ENCODE data around the gene MYO1E.

MYO1E gene

DNA sequence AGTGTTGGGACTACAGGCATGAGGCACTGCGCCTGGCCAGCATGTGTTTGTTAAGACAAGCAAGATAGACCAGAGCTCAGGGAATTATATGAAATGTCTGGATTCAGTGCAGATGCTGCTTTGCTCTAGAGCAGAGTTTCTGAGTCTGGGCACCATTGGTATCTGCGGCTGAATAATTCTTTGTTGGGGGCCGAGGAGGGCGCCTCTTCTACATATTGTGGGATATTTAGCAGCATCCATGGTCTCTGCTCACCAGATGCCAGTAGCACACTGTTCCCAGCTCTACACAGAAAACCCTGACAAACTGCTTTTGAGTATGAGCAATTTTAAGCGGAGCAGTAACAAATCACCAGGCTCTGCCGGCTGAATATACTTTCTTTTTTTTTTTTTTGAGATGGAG lies 169.7 kb downstream of the MYO1E start:
- no peak for DNase-seq (ENCODE audit: low read depth in 2 of 2, low spot score in 1 of 2)

DNA sequence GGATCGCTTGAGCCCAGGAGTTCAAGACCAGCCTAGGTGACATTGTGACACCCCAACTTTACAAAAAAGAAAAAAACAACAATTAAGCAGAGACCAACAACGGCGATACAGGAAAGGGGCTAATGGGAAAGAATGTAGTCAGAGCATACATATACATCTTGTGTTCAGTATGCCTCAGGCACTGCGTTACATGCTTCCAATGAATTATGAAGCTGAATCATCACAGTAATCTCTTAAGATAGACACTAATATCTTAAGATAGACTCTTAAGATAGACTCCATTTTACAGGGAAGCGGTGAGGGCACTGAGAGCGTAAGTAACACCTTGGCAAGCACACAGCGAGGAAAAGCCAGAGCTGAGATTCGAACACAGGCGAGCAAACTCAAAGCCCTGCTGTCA lies 172.1 kb downstream of the MYO1E start:
- DNase-seq (ENCODE audit: low read depth in 2 of 2, low spot score in 1 of 2): no peak

DNA sequence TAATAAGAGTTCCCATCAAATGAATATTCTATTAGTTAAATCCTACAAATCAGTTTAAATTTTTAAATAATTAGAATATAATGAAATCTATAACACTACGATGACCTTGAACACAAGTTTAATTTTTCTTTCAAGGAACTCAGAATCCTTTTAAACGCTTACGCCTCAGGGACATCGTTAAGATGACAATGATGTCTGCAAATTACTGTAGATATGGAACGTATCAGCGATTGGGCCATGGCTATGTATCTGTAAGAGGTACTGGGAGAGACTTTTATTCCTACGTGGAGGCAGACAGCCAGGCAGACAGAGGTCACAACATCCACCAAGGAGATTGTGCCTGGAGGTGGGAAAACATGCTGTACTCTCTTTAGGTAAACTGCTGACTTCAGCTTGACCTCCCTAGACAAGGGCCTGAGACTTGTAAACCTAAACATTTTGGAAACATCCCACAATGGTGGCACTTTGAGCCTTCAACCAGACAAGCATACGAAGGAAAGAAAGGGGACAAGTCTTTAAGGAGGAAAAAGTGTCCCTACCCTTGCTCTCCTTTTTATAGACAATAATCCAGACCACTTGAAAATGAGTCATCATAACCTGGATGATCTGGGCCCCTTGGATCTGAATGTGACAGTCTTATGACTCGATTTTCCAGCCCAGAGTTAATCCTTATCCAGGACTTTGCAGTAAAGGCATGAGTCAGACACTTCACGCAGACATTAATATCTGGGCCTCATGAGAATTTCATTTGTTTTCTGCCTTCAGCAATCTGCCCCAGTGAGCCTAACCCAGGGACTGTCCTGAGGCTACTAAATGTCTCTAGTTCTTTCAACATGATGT lies 172.8 kb downstream of the MYO1E start:
- no peak for DNase-seq (ENCODE audit: low read depth in 2 of 2, low spot score in 1 of 2)

DNA sequence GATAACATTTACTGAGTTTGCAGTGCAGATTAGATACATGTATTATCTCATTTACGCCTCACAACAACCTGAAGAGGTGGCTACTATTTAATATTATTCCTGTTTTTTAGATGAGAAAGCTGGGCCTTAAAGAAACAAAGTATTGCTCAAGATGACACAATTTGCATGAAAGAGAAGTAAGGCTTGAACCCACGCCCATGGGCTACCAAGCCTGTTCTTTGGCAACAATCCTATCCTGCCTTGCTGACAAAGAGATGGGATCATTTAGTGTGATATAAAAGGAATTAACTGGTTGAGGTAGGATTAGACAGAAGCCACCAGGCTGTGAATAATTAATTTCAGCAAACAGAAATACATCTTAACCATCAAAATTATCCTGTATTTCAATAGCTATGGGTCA lies 175.2 kb downstream of the MYO1E start:
- DNase-seq (ENCODE audit: low read depth in 2 of 2, low spot score in 1 of 2): no peak

DNA sequence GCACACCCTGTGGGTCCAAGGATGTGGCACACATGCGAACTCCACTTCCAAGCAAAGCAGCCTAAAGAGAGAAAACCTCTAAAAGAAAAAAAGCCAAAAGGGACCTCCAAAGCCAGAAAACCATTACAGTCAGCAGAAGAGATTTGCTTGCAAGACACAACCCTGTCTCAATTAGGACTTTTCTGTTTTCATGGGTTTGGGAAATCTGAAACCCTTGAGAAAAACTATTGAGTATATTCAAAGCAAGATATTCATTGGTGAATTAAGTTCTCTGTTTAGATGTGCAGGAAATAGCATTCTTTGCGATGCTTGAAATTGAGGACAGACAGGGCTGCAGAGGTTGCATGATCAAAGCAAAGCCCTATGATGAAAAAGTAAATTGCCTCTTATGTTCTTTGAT lies 176.3 kb downstream of the MYO1E start:
- no peak for DNase-seq (ENCODE audit: low read depth in 2 of 2, low spot score in 1 of 2)

DNA sequence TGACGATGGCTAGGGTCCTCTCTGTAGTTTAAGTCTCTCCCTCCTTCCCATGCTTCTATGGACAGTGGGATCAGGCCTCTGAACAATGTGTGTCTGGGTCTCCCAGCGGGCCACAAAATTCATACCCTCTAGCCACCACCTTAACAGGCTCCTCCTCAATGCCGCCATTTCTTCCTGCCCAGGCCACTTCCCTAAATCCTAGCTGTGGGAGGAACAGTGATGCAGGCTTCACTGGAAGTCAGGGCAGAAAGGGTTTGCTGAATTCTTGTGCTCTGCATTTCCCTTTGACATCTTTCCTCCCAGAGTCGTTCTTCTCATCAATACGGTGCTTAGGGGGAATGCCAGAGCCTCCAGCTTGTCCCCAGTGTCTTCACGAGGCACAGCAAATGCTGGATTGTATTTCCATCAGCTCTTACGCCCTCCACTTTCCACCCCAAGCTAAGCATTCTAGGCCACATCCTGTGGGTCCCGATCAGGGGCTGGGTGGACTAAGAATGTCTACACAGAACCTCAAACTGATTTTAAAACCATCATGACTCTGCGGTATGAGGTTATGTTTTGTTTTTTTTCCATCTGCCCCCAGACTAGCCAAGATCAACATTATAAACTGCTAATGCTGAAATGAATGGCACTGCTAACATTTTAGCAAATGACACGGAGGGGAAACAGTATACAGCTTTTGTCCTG lies 177.9 kb downstream of the MYO1E start:
- no peak for DNase-seq (ENCODE audit: low read depth in 2 of 2, low spot score in 1 of 2)

DNA sequence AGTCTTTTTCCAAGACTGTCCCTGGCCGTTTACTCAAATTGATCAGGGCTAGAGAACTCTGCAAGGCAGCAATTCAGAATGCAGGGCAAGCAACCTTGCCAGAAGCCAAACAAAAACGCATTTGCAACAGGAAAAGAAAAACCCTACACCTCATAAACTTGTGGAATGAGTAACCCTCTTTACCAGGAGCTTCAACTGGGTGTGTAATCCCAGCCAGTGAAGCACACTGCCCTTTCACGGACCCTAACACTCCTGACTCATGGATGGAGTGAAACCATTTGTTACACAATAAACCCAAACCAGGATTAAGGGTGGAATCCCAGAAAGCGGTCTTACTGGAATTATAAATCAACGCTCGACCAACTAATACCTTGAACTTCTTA lies 180.8 kb downstream of the MYO1E start:
- DNase-seq (ENCODE audit: low read depth in 2 of 2, low spot score in 1 of 2): no peak

DNA sequence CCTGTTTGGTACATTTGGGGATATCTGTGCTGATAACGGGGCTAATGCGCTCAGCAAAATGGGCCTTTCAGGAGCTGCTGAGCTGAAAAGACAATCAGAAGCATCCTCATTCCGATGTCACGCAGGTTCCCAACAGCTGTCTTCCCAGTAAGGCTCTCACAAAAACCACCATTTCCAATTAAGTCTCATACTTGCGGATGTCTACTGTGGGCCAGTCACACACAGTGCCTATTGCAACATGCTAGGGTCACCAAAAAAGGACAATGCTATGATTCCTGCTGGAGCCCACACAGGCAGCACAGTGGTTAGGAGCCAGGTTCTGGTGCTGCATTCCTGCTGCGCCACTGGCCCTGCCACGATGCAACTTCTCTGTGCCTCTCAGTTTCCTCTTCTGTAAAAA lies 182.4 kb downstream of the MYO1E start:
- no peak for DNase-seq (ENCODE audit: low read depth in 2 of 2, low spot score in 1 of 2)

DNA sequence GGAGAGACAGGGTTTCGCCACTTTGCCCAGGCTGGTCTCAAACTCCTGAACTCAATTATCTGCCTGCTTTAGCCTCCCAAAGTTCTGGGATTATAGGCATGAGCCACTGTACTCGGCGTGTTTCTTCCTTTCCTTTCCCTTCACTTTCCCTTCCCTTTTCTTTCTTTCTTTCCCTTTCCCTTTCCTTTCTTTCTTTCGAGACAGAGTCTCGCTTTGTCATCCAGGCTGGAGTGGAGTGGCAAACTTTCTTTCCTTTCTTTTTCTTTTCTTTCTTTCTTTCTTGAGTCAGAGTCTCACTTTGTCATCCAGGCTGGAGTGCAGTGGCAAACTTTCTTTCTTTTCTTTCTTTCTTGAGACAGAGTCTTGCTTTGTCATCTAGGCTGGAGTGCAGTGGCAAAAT lies 183.4 kb downstream of the MYO1E start:
- DNase-seq (ENCODE audit: low read depth in 2 of 2, low spot score in 1 of 2): no peak

DNA sequence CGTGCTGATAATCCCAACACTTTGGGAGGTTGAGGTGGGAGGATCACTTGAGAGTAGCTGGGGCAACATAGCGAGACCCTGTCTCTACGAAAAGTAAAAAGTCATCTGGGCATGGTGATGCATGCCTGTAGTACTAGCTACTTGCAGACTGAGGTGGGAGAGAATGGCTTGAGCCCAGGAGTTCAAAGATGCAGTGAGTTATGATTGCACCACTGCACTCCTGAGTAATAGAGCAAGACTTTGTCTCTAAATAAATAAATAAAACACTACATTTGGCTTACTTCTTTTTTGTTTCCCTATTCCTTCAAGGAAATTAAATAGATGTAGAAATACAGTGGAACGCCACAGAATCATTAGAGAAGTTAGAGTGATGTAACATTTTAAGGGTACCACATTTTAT lies 186.2 kb downstream of the MYO1E start:
- no peak for DNase-seq (ENCODE audit: low read depth in 2 of 2, low spot score in 1 of 2)

DNA sequence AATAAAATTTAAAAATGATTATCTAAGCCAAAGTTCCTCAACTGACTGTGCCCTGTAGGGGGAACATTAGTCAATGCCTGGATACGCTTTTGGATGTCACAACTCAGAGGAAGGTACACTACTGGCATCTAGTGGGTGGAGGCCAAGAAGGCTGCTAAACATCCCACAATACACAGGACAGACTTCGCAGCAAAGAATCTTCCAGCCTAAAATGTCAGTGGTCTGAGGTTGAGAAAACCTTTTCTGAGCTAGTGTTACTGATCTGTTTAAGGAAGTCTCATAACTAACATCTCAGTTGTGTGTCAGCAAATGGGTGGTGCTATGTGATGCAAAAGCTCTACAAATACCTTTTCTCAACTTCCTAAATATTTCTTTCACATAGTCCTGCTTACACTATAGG lies 186.9 kb downstream of the MYO1E start:
- no peak for DNase-seq (ENCODE audit: low read depth in 2 of 2, low spot score in 1 of 2)

DNA sequence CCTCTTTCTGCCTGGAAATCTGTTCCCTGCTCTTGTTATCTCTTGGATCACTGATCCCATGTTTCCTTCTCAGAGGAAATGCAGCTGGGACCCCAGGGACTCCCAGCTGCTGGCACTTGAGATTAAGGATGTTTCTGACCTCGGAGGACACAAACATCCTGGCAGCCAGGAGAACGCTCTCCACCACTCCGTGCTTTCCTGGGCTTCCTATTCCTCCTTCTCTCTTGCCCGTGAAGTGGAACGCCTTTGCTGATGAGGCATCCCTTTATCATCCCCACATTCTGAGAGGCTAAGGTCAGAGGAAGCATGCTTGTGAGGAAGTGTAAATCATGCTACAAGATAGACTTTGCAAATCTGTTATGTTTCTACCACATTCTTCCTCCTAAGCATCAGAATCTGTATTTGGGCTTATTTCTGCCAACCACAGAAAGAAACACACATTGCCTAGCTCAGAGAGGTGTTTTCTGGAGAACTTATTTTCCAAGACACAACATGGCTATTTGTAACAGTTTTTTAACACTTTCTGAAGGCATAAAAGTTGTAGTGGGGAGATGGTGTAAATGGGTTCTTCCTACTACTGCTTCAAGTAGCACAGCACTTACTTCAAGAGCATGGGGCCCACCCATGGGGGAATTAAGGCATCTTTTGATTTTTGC lies 191.6 kb downstream of the MYO1E start:
- DNase-seq (ENCODE audit: low read depth in 2 of 2, low spot score in 1 of 2): no peak

DNA sequence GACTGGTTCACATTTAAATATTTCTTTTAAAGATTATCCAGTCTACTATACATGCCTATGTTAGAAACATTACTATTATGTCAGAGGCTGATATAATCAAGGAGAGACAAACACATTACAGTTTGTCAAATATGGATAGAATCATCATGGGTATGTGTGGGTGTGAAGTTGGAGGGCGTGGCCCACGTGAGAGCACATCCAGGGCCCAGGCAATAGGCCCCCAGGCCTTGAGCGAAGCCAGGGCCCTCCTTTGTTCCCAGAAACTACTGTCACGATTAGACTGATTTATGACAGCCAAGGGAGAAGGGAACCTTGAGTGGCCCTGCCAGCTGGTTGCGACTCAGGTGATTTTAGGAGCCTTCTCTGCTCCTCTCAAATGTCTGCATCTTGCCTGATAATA lies 193.0 kb downstream of the MYO1E start:
- no peak for DNase-seq (ENCODE audit: low read depth in 2 of 2, low spot score in 1 of 2)

DNA sequence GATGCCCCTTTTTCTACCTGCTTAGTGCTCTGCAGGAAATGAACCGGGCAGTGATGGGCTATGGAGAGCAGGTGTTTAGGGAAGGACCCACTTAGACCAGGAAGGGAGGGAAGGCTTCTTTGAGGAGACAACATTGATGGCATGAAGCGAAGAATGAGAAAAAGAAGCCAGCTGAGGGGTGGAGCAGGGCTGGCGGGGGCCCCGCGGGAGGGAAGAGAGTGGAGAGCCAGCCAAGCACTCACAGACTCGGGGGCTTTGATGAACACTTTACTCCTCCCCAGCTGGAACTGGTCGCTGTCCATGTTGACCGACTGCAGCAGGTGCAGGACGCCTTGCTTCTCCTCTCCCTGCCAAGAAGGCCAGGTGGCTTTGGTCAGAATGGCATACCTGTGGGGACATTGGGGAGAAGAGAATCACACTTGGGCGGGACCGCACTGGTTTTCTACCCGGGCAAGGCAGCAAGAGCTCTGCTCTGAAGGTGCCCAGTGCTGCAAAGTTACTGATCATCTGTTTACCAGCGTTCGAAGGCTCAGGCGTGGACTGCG lies 194.4 kb downstream of the MYO1E start:
- no peak for DNase-seq (ENCODE audit: low read depth in 2 of 2, low spot score in 1 of 2)

DNA sequence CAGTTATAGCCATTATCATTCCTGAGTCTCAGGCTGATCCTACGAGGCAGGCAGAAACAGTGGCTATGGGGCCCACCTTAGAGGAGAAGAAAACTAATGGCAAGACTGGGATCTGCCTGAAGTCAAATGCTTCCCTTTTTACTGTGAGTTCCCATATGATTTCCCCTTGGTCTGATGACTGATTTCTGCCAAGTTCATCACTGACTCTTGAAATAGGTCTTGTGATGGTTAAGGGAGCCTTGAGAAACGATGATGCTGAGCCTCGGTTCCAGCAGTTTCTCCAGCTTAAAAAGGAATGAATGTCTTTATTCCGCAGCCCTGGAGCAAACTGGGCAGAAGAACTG lies 195.4 kb downstream of the MYO1E start:
- no peak for DNase-seq (ENCODE audit: low read depth in 2 of 2, low spot score in 1 of 2)

DNA sequence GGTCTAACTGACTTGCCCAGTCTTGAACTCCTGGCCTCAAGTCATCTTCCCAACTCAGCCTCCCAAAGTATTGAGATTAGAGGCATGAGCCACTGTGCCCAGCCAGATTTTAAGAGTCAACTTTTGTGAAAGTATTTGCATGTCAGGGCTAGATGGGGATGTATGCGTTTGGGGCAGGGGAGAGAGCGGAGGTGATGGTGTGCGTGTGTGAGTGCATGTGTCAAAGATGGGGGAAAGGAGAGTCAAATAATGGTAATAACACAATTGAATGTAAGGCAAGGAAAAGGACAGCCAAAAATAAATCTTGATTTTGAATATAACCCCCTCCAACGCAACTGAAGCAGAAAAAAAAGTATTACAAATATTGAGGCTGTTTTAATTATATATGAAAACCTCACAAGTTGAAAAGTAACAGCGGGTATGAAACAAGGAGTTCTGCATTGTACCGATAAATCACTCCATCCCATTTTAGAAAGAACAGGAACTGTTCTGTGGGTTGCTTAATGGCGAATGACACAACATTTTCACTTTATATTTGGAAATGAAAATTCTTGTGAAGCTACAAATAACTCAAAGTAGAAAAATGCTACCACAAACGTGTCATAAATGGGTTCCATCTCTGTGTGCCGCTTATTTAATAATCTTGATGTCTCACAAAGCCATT lies 195.9 kb downstream of the MYO1E start:
- DNase-seq (ENCODE audit: low read depth in 2 of 2, low spot score in 1 of 2): no peak

DNA sequence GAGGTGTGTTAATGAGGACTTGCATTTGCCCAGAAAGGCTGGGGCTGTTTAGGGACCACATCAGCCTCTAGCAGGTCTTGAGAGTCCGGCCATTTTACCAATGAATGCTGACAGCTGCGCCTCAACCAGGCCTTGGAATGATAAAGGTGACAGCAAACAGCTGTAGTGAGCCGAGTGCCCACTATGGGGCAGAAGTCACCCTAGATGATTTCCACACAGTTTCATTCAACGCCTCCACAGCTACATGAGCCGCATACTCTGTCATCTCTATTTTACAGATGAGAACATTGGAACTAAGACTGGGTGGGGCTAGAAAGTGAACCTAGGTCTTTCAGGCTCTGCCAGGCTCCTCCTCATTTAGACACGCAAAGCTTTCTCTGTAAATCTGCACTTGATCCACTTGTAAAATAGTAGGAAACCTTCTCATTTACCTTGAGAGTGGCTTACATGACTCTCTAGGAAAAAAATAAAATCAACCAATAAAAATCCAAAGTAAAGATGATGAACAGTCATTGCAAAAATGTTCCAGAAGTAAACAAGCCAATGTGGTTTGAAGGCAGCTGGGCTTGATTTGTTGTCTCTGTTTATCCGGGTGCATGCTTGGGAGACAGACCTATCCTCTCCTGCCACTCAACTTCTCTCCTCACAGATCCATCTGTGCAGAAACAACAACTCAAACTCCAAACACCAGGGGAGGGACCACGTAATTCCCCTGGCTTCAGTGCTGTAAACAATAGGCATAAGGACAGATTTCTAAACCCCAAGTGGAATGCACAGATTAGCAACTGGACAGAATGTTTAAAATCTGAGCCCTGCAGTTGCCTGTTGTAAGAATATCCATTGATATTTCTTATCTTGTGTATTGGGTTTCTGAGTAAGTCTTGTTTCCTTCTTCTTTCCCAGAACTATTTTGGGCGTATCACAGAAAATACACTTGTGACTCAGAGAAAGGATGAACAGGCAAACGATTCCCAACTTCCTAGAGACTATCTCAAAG lies 197.5 kb downstream of the MYO1E start:
- DNase-seq (ENCODE audit: low read depth in 2 of 2, low spot score in 1 of 2): no peak

DNA sequence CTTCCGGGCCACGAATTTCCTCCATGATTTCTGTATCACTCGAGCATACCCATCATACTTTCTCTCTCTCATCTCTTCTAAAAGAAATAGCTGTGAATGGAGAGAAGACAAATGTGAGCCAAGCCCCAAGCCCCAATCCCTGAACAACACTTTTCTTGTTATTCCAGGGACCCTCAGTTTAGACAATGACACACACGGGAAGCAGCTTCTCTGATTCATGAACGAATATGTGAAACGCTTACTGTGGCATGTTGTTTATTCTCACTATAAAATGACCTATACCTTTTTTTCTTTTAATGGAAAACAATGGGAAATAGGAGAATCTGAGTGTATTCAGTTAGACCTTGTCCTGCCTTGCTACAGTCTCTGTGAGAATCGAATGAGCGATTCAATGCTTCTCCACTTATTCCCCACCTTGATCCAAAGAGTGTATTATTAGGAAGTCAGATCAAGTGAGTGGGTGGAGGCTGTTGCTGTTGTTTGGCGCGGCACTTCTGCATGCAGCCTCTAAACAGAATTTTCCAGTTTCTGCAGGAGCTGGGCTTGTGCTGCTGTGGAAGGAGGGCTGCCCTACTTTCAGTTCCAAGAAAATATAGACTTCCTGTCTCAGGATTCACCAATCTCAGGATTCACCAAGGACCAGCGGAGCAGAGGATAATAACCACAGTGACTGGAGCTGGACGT lies 198.4 kb downstream of the MYO1E start:
- DNase-seq (ENCODE audit: low read depth in 2 of 2, low spot score in 1 of 2): no peak

DNA sequence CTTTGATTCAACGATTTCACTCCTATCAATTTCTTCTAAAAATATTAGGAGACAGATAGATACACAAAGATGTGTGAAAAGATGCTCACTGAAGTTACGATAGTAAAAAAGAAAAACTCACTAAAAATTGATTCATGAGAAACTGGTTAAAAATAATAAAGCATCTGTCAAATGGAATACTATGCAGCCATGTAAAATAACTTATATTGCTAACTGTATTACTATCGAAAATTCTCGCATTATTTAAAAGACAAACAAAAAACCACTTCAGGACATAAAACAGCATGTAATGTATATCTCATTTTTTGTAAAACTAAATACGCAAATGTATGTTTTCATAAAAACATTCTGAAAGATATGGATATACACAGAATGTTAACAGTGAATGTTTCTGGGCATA lies 199.5 kb downstream of the MYO1E start:
- DNase-seq (ENCODE audit: low read depth in 2 of 2, low spot score in 1 of 2): no peak
